Central memory CD8-positive, alpha-beta T cell (primary cell): ENCODE measurements around the gene CCNL2.
A peak's percentile ranks its signal among the peaks of the same experiment; 100 is the strongest.

Experiments
- ATAC-seq: fragments of 150-1000 bp; cut with Tn5 transposase; replicated peaks from 2 replicates; pipeline ENCODE4 v1.10.0; 2022; ENCODE audit warnings: mild to moderate bottlenecking, moderate FRiP score, moderate number of reproducible peaks; ENCODE audit not compliant: poor library complexity, severe bottlenecking; ENCODE audit errors: extremely low read depth
- DNase-seq, 2 donors: peaks; one replicate each; pipeline ENCODE4 v3.0.0; 2021; ENCODE audit warnings: low spot score in 2 of 2
- H3K27ac Mint-ChIP-seq: one replicate; pipeline ENCODE4 v1.8.0; 2022; ENCODE audit warnings: low read depth, mild to moderate bottlenecking, moderate library complexity, mixed read lengths
- H3K27me3 Mint-ChIP-seq: one replicate; pipeline ENCODE4 v1.8.0; 2022; ENCODE audit warnings: mixed read lengths
- H3K36me3 Mint-ChIP-seq: one replicate; pipeline ENCODE4 v1.8.0; 2022; ENCODE audit warnings: mild to moderate bottlenecking, moderate library complexity, mixed read lengths; ENCODE audit not compliant: insufficient read depth
- H3K4me1 Mint-ChIP-seq: one replicate; pipeline ENCODE4 v1.8.0; 2022; ENCODE audit warnings: mixed read lengths
- H3K4me3 Mint-ChIP-seq: one replicate; pipeline ENCODE4 v1.8.0; 2022; ENCODE audit warnings: mild to moderate bottlenecking, moderate library complexity, mixed read lengths
- H3K9me3 Mint-ChIP-seq: one replicate; pipeline ENCODE4 v1.8.0; 2022; ENCODE audit warnings: mixed read lengths

The CCNL2 gene

DNA sequence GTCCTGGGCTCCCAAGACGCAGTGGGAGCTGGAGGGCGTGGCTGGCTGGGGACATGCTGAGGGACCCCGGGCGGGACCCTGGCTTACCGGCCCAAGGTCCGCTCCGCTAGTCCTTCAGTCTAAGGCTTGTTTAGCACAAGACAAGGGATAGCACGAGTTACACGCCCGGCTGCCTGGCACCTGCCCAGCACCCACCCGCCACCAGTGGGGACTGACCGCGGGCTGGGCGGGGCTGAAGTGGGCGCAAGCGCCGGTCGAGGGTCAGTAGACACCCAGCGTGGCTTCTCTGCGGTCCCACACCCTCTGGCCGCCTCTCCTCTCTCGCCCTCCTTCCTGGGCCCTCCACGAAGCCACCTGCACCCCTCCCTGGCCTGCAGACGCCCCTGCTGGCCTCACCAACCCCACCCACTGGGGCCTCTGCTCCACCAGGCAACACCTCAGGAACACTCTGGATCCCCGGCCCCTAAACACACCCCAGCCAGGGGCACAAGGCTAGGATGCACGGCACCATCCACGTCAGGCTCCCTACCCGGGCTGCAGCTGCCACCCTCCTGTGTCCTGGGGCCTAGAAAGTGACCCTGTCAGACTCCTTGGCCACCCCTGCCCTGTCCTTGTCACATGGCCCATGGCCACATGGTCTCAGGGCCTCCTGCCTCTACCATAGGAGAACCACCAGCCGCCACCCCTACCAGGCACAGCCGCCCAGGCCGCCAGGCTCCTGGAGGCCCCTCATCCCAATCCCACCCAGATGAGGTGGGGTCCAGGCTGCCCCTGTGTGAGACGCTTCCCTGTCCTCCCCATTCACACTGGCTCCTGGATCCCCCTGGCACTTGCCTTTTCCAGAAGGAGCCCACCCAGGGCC is 62.0 kb downstream of the CCNL2 start:
- H3K36me3 Mint-ChIP-seq = peaks cover 10% of the 10 kb centered on the region
- no peak for DNase-seq
- no peak for ATAC-seq
- H3K9me3 Mint-ChIP-seq = no peaks in the 10 kb centered on the region
- no peaks in the 10 kb centered on the region for H3K27me3 Mint-ChIP-seq
- H3K4me3 Mint-ChIP-seq = no peak overlapping the region
- H3K27ac Mint-ChIP-seq = peak overlapping the region; percentile 29
- no peaks in the 10 kb centered on the region for H3K4me1 Mint-ChIP-seq

DNA sequence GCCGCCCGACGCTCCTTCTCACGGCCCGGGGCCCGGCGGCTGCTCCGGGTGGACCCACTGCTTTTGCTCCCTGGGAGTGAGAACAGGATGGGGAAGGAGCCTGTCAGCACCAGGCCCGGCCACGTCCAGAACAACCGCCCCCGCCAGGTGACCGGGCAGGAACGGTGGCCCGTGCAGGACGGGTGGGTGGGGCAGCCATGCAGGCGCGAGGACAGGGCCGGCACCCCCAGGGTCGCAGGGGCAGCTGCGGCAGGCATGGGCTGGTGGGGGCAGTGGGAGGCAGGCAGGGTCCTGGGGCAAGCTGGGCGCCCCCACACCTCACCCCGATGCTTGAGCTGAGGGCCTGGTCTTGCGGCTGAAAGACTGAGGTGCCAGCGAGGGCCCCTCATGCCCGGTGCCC is 62.7 kb downstream of the CCNL2 start:
- no peak for ATAC-seq
- Mint-ChIP-seq H3K4me3 (no peak overlapping the region), H3K36me3 (peaks cover 10% of the 10 kb centered on the region)

DNA sequence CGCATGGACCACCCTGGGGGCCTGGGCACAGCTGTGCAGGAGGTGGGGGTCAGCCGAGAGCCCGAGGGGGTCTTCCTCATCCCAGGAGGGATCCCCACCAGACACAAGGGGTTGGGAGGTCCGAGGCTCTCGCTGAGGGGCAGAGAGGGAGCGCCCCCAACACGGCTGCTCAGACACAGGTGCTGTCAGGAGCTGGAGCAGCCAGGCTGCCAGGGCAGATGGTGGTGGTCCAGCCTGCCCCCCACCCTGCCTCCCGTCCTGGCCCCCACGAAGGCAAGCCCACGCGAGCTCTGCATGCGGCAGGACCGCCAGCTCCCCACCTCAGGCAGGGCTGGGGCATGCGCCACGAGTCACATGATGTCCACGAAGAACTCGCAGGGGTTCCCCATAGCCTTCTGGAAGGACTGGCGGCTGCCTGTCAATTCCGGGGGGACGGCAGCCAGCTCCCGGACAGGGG is 63.3 kb downstream of the CCNL2 start:
- ATAC-seq (no peak), DNase-seq (no peak)
- H3K36me3 Mint-ChIP-seq = peaks cover 8% of the 10 kb centered on the region
- no peaks in the 10 kb centered on the region for H3K27me3 Mint-ChIP-seq
- H3K27ac Mint-ChIP-seq = no peak overlapping the region
- no peaks in the 10 kb centered on the region for H3K9me3 Mint-ChIP-seq
- no peak overlapping the region for H3K4me3 Mint-ChIP-seq
- no peaks in the 10 kb centered on the region for H3K4me1 Mint-ChIP-seq

More for the DNA sequence above, 62.7 kb downstream of the CCNL2 start:
- no peak for DNase-seq
- no peaks in the 10 kb centered on the region for H3K27me3 Mint-ChIP-seq
- H3K9me3 Mint-ChIP-seq = no peaks in the 10 kb centered on the region
- no peak overlapping the region for H3K27ac Mint-ChIP-seq
- H3K4me1 Mint-ChIP-seq = no peaks in the 10 kb centered on the region
